HUES48 (cell line): ENCODE data around the gene SLC35G2.
"Not testable (repeated sequence)": the region's sequence is repeated elsewhere in the genome, so short reads cannot be mapped to it uniquely, and the experiment has no call there.

Experiments
- H3K27ac ChIP-seq: one replicate; pipeline ENCODE4 v1.7.0; 2013; ENCODE audit warnings: low read depth, low read length, inconsistent platforms
- H3K27me3 ChIP-seq: 2 replicates; pipeline ENCODE4 v1.6.1; 2013; ENCODE audit warnings: mild to moderate bottlenecking, low read length; ENCODE audit not compliant: control insufficient read depth, insufficient read depth
- H3K36me3 ChIP-seq: 2 replicates; pipeline ENCODE4 v1.6.1; 2013; ENCODE audit warnings: low read length; ENCODE audit not compliant: control insufficient read depth, insufficient read depth
- H3K4me1 ChIP-seq: 2 replicates; pipeline ENCODE4 v1.6.1; 2013; ENCODE audit warnings: mild to moderate bottlenecking, low read length; ENCODE audit not compliant: control insufficient read depth, insufficient read depth
- H3K4me3 ChIP-seq: 2 replicates; pipeline ENCODE4 v1.5.1; 2013; ENCODE audit warnings: mild to moderate bottlenecking, low read depth, low read length
- H3K9ac ChIP-seq: 2 replicates; pipeline ENCODE4 v1.6.1; 2013; ENCODE audit warnings: mild to moderate bottlenecking, low read depth, low read length, moderate library complexity
- H3K9me3 ChIP-seq: 2 replicates; pipeline ENCODE4 v1.6.1; 2013; ENCODE audit warnings: low read length; ENCODE audit not compliant: control insufficient read depth, insufficient read depth

The SLC35G2 gene

DNA sequence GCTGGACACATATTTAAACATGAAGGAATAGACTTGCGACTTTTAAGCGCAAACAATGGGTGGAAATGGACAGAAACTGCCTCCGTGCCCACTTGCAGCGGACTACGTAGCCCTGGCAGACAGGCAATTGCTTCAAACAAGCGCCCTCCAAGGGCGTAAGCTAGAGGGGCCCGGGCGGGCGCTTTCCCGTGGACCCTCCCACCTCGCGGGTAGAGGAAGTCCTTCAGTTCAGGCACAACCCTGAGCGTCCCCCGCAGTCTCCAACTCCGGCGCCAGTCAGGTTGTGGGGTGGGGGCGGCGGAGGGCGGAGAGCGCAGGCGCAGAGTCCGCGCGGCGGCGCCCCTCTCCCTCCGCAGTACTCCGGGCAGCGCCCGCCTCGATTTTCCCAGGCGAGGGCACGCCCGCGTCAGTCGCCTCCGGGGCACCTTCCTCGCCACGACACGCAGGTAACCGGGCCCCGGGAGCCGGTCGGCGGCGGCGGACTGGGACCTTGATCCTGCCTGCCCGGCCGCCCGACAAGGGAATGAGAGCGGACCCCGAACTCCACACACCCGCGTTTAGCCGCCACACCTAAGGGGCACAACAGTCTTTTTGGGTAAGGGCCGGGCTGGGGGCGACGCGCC lies at the start of gene SLC35G2:
TSS of gene SLC35G2 (plus strand) at position 358 of the 623 bp plus-strand sequence. CDS start 35,335 bp downstream, outside the sequence.
- no peaks in the 10 kb centered on the region for H3K36me3 ChIP-seq
- peaks cover 21% of the 10 kb centered on the region for H3K27me3 ChIP-seq
- no peaks in the 10 kb centered on the region for H3K9me3 ChIP-seq
- H3K4me3 ChIP-seq, result peak within 1 kb of the TSS; percentile 70
- peak within 1 kb of the TSS; percentile 73 for H3K27ac ChIP-seq
- peaks cover 12% of the 10 kb centered on the region for H3K4me1 ChIP-seq
- peak within 1 kb of the TSS; percentile 50 for H3K9ac ChIP-seq

GRCh38 chr3:136772709-136773108 lies 46.2 kb upstream of the SLC35G2 start:
- Histone ChIP-seq H3K36me3 (no peaks in the 10 kb centered on the region), H3K4me3 (no peak overlapping the region), H3K9ac (no peak overlapping the region), H3K4me1 (no peaks in the 10 kb centered on the region), H3K9me3 (no peaks in the 10 kb centered on the region), H3K27ac (no peak overlapping the region), H3K27me3 (no peaks in the 10 kb centered on the region)

GRCh38 chr3:136778865-136779264 lies 40.1 kb upstream of the SLC35G2 start:
- H3K27ac ChIP-seq, result no peak overlapping the region

DNA sequence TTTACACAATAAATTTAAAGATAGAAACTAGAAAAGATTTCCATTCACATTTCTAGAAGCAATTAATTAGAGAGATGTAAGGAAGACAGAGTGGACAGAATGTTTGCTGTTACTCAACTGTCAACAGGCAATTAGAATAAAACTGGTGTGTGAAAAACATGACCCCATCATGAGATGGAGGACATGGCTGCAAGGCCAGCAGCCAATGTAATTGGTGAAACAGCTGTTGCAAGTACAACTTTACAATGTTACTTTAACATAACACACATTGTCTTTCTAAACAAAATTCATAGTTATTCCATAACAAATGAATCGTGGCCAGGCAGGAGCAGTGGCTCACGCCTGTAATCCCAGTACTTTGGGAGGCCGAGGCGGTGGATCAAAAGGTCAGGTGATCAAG lies 38.2 kb upstream of the SLC35G2 start:
- no peak overlapping the region for H3K4me3 ChIP-seq
- no peaks in the 10 kb centered on the region for H3K9me3 ChIP-seq
- no peaks in the 10 kb centered on the region for H3K27me3 ChIP-seq
- H3K36me3 ChIP-seq, result no peaks in the 10 kb centered on the region
- no peaks in the 10 kb centered on the region for H3K4me1 ChIP-seq
- no peak overlapping the region for H3K27ac ChIP-seq
- H3K9ac ChIP-seq, result no peak overlapping the region

More at GRCh38 chr3:136778865-136779264, 40.1 kb upstream of the SLC35G2 start:
- Histone ChIP-seq H3K4me1 (no peaks in the 10 kb centered on the region), H3K9ac (no peak overlapping the region), H3K36me3 (no peaks in the 10 kb centered on the region), H3K27me3 (no peaks in the 10 kb centered on the region), H3K9me3 (no peaks in the 10 kb centered on the region), H3K4me3 (no peak overlapping the region)

- Histone ChIP-seq H3K9me3 (no peaks in the 10 kb centered on the region), H3K27me3 (no peaks in the 10 kb centered on the region), H3K4me1 (peaks cover 12% of the 10 kb centered on the region), H3K36me3 (no peaks in the 10 kb centered on the region), H3K4me3 (no peak overlapping the region), H3K27ac (no peak overlapping the region), H3K9ac (no peak overlapping the region)
These were observed 35.2 kb upstream of the SLC35G2 start for GRCh38 chr3:136783708-136784191.

GRCh38 chr3:136787349-136787748 lies 31.6 kb upstream of the SLC35G2 start:
- no peak overlapping the region for H3K4me3 ChIP-seq
- H3K27ac ChIP-seq, result no peak overlapping the region
- no peaks in the 10 kb centered on the region for H3K9me3 ChIP-seq
- peaks cover 12% of the 10 kb centered on the region for H3K4me1 ChIP-seq
- H3K36me3 ChIP-seq, result no peaks in the 10 kb centered on the region
- H3K27me3 ChIP-seq, result no peaks in the 10 kb centered on the region
- H3K9ac ChIP-seq, result no peak overlapping the region

GRCh38 chr3:136788154-136788553 lies 30.8 kb upstream of the SLC35G2 start:
- H3K4me3 ChIP-seq, result no peak overlapping the region
- H3K27ac ChIP-seq, result no peak overlapping the region
- no peak overlapping the region for H3K9ac ChIP-seq
- no peaks in the 10 kb centered on the region for H3K27me3 ChIP-seq
- no peaks in the 10 kb centered on the region for H3K9me3 ChIP-seq
- H3K36me3 ChIP-seq, result no peaks in the 10 kb centered on the region
- peaks cover 12% of the 10 kb centered on the region for H3K4me1 ChIP-seq

- Histone ChIP-seq H3K36me3 (no peaks in the 10 kb centered on the region), H3K27ac (no peak overlapping the region), H3K4me3 (no peak overlapping the region), H3K27me3 (no peaks in the 10 kb centered on the region), H3K9me3 (no peaks in the 10 kb centered on the region), H3K4me1 (peaks cover 12% of the 10 kb centered on the region), H3K9ac (no peak overlapping the region)
These were observed 28.9 kb upstream of the SLC35G2 start for GRCh38 chr3:136789976-136790375.

DNA sequence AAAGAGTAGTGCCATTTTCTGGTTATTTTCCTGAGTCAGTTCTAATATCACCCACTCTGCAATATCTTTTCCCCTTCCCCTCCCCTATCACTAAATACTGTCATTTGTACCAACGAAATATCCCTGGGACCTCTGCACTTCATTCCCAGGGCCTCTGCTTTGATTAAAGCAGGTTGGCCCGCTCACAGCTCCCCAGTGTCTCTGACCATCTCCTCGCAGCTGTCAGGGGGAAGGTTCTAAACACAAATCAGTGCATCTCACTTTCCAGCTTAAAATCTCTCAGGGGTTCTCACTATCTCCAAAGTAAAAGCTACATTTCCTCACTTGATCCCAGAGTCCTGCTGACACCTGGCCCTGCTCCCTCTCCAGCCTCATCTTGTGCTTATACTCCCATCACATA lies 28.1 kb upstream of the SLC35G2 start:
- Histone ChIP-seq H3K27me3 (no peaks in the 10 kb centered on the region), H3K9me3 (no peaks in the 10 kb centered on the region), H3K9ac (no peak overlapping the region)

GRCh38 chr3:136792556-136793330 lies 26.2 kb upstream of the SLC35G2 start:
- Histone ChIP-seq H3K9ac (no peak overlapping the region), H3K36me3 (no peaks in the 10 kb centered on the region), H3K4me3 (no peak overlapping the region), H3K27ac (no peak overlapping the region), H3K27me3 (no peaks in the 10 kb centered on the region), H3K4me1 (no peaks in the 10 kb centered on the region), H3K9me3 (no peaks in the 10 kb centered on the region)

More for the DNA sequence above, 28.1 kb upstream of the SLC35G2 start:
- H3K4me3 ChIP-seq, result no peak overlapping the region
- peaks cover 12% of the 10 kb centered on the region for H3K4me1 ChIP-seq
- H3K36me3 ChIP-seq, result no peaks in the 10 kb centered on the region
- H3K27ac ChIP-seq, result no peak overlapping the region

GRCh38 chr3:136801146-136801545 lies 17.8 kb upstream of the SLC35G2 start:
- not testable (repeated sequence) for H3K4me3 ChIP-seq, H3K9ac ChIP-seq, H3K27me3 ChIP-seq, H3K27ac ChIP-seq, H3K4me1 ChIP-seq, H3K9me3 ChIP-seq, H3K36me3 ChIP-seq
